EL (cell line): ENCODE measurements around the gene SHISA7.

ENCODE experiments used
- DNase-seq: peaks from one replicate; pipeline ENCODE4 v3.0.0-alpha.2; 2016

SHISA7 gene

DNA sequence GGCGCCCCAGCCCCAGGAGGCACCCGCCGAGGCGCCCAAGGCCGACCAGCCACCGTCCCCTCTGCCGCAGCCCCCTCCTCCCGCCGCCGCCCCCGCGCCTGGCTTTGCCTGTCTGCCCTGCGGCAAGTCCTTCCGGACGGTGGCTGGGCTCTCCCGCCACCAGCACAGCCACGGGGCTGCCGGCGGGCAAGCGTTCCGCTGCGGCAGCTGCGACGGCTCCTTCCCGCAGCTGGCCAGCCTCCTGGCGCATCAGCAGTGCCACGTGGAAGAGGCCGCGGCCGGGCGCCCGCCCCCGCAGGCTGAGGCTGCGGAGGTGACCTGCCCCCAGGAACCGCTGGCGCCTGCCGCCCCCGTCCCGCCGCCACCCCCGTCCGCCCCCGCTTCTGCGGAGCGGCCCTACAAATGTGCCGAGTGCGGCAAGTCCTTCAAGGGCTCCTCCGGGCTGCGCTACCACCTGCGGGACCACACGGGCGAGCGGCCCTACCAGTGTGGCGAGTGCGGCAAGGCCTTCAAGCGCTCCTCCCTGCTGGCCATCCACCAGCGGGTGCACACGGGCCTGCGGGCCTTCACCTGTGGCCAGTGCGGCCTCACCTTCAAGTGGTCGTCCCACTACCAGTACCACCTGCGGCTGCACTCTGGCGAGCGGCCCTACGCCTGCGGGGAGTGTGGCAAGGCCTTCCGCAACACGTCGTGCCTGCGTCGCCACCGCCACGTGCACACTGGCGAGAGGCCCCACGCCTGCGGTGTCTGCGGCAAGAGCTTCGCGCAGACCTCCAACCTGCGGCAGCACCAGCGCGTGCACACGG lies 39.3 kb upstream of the SHISA7 start:
- no peak for DNase-seq

DNA sequence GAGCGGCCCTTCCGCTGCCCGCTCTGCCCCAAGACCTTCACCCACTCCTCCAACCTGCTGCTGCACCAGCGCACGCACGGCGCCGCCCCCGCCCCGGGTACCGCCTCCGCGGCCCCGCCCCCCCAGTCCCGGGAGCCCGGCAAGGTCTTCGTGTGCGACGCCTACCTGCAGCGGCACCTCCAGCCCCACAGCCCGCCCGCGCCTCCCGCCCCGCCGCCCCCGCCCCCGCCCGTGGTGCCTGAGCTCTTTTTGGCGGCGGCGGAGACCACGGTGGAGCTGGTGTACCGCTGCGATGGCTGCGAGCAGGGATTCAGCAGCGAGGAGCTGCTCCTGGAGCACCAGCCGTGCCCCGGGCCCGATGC lies 38.7 kb upstream of the SHISA7 start:
- no peak for DNase-seq

DNA sequence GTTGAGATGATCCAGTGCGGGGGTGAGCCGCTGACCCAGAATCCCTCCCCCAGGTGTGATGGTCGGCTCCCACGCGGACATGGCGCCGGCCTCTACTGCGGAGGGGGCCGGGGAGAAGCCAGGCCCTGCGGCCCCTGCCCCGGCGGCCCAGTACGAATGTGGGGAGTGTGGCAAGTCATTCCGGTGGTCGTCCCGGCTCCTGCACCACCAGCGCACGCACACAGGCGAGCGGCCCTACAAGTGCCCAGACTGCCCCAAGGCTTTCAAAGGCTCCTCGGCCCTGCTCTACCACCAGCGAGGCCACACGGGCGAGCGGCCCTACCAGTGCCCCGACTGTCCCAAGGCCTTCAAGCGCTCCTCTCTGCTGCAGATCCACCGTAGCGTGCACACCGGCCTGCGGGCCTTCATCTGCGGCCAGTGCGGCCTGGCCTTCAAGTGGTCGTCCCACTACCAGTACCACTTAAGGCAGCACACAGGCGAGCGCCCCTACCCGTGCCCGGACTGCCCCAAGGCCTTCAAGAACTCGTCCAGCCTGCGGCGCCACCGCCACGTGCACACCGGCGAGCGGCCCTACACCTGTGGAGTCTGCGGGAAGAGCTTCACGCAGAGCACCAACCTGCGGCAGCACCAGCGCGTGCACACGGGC lies 38.2 kb upstream of the SHISA7 start:
- DNase-seq, result no peak

DNA sequence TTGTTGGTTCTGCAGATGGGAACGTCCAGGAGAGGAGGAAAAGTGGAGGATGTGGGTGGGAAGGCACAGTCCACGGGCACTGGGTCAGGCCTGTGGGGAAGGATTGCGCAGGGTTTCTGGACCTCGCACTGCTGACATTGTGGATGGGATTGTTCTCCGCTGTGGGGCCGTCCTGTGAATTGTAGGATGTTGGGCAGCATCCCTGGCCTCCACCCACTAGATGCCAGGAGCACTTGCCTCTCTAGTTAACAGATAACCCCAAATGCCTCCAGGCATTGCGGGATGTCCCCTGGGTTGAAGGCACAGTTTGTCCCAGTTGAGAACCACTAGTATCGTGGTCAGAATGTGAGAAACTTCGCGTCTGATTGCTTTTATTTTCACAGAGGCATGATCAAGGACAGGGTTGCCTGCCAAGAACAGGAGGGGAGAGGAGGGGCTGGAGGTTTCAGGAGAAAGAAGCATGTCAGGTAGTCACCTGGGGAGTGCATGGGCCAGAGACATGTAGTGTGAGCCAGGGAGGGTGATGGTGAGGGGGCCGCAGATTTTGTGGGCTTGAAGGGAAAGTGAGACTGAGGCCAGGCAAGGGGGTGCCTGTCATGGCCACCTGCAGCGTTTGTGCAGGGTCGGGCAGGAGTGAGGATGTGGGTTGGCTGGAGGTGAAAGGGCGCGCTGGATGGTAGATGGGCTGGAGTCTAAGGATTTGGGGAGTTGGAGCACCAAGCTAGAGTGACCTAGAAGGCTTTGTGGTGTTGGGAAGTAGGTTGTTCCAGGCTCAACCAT lies 36.5 kb upstream of the SHISA7 start:
- DNase-seq, result no peak

DNA sequence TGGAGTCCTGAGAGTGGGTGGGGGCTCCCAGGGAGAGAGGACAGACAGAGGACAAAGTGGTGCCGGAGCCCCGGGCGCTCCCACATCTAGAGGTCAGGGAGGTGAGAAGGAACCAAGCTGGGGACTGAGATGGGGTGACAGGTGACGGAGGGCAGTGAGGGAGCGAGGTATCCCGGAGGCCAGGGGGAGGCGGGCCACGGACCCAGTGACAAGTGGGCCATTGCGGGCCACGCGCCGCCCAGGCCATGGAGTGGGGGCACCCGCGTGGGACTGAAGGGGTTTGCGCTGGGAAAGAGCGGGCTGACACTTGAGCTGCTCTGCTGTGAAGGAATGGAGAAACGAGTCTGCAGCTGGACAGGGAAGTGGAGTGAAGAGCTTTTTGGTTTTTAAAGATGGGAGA lies 35.9 kb upstream of the SHISA7 start:
- DNase-seq, result no peak

DNA sequence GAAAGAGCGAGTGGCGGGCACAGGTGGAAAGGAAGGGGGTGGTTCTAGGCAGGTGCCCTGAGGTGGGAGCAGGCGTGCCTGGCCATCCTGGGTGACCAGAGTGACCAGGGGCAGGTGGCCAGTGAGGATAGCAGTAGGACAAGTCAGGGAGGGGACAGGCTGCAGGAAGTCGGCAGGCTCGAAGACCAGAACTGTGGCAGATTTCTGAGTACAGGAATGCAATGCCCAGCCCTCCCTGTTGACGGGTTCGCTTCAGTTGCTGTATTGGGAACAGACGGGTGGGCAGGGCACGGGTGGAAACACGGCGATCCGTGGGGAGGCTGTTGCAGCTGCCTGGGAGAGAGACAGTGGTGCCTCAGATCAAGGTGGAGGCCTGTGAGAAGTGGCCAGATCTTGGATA lies 35.3 kb upstream of the SHISA7 start:
- no peak for DNase-seq

DNA sequence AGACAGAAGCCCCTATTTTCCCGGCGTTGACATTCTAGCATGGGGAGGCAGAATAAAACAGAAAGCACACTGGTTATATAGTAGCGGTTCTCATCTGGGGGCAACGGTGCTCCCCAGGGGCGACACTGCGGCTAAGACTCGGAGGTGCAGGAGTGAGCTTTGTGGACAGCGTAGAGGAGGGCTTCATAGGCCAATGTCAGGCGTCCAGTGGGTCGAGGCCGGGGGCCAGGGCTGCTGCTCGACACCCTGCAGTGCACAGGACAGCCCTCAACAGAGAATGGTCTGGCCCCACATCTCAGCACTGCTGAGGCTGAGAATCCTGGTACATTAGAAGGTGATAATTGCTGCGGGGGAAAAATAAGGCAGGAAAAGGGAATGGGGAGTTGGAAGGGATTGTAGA lies 34.8 kb upstream of the SHISA7 start:
- no peak for DNase-seq

DNA sequence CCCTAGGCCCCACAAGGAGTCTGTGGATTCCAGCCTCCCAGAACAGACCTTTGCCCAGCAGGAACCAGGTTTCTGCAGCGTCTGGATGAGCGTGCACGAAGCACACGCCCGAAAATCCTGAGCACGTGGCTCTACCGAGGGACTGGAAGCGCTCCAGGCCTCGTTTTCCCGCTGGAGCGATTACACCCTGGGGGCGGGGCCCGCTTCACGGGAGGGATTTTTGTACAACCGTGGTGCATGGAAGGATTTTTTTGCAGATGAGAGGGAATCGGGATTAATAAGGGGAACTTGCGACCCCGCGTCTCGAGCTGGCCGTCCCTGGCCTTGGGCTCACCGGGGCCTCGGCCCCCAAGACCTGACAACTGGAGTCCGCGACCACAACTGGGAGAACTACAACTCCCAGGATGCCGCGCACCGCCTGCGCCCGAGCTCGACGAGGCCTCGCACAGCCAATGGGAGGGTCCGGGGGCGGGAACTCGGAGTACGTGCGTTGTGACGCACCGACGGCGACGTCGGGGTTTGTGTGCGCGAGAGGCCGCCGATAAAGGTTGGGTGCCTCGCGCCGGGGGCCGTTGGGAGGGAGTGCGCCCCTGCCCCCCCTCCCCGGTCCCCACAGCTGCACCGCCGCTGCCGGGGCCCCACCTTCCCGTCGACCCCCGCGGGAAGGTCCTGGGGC lies 33.1 kb upstream of the SHISA7 start, which contains the start of gene ZNF628:
Gene ZNF628 (plus strand): TSS at position 518 of the 676 bp plus-strand sequence. CDS start 3,294 bp downstream, outside the sequence.
- DNase-seq, result peak; percentile 98

DNA sequence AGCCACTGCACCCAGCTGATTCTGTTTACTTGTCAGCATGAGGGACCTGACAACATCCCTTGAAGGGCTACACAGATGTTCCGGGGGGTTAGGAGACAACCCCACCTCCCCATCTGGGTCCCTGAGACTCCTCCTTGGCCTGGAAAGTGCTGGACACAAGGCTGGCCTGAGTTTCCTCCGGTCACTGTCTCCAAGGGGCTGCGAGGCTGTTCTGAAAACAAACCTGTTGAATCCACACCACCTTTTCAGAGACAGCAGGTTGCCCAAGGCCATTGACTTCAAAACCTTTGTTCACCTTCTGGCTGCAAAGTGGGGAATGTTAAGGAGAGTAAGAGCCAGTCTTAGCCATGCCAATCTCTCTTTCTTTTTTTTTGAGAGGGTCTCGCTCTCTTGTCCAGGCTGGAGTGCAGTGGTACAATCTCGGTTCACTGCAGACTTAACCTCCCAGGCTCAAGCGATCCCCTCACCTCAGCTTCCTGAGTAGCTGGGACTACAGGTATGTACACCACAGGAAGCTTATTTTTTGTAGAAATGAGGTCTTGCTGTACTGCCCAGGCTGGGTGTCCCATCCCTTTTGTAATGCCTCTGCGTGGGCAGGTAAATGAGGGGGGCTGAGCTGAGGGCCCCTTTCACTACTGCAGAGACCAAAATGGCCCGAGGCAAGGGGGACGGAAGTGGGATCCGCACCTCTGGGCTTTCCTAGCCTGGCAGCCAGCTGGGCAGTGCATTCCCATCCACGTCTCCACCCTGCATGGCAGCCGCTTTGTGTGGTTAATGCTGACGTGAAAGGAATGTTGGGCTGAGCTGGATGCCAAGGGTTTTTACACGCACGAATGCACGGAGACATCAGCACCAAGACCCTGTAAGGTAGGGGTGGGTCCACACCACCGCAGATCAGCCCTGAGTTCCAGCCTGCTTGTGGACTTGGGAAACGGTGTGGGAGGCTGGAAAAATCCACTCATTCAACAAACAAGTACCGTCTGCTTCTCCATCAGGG lies 31.5 kb upstream of the SHISA7 start:
- DNase-seq, result no peak

DNA sequence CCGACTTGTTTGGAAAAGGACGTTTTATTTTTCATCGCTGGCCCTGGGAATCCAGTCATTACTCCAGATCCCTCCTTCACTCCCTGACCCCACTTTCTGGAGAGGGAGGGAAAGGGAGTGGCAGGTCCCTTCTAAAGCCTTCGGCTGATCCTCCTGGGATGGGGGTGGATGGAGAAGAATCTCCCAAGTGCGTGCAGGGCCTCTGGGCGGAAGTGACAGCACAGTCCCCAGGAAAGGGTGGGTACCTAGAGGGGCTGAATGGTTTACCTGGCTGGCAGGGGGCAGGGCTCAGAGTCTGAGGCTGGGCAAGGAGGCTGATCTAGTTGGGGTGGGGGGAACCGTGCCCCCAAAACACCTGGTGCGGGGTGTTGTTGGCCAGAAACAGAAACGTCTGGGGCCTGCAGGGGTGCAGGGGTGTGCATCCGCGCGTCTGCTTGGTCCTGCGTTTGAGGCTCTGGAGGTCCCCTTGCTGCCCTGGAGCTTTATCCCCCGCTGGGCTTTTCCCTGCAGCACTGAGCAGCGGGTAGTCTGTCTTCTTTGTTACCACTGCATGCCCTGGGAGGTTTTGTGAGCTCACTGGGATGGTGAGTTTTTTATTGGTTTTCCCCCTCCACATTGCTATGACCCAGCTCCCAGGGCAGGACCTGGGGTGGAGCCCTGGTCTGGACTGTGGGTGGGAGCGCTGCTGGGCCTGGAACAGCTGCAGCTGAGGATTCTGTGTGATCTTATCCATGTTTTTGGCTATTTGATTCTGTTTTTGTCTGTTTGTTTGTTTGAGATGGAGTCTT lies 30.3 kb upstream of the SHISA7 start:
- peak; percentile 37 for DNase-seq

DNA sequence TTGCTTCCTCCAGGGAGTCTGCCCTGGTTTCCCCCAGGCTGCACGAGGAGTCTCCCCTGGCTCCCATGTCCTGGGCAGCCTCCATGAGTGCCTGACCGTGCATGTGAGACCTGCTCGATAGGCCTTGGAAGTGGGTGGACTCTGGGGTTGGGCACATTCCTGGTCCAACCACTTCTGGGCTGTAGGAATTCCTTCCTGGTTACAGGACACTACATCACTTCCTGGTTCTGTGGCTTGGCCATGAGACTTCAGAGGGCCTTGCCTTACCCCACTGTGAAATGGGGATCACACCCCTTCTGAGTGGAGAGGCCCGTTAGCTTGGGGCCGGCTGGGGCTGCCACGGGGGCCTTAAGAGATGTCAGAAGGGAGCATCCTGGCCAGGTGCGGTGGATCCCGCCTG lies 29.4 kb upstream of the SHISA7 start:
- DNase-seq, result peak; percentile 89

DNA sequence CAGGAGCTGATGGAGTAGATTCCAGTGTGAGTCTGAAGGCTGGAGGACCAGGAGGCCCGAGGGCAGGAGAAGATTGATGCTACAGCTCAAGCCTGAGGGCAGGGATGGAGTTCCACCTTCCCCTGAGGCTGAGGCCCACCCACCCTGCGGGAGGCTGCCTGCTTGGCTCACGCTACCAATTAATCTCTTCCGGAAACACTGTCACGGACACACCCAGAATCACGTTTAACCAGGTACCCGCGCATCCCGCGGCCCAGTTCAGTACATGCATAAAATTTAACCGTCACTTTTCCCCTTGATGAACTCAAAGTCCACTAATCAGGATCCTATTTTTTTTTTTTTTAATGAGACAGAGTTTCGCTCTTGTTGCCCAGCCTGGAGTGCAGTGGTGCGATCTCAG lies 28.2 kb upstream of the SHISA7 start:
- DNase-seq, result no peak

DNA sequence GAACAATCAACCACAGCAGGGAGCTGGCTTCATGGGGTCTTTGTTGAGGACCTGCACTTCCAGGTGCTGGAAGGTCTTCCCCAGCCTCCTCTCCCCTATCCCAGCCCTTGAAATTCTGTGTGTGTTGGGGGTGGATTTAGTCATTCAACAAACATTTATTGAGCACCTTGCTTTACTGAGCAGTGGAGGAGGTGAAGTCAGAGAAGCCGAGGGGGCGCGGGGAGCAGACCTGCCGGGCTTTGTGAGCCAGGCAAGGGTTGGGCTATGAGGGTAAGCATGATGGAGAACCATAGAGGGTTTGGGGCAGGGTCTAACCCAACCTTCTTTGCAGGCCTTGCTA lies 24.9 kb upstream of the SHISA7 start:
- no peak for DNase-seq

DNA sequence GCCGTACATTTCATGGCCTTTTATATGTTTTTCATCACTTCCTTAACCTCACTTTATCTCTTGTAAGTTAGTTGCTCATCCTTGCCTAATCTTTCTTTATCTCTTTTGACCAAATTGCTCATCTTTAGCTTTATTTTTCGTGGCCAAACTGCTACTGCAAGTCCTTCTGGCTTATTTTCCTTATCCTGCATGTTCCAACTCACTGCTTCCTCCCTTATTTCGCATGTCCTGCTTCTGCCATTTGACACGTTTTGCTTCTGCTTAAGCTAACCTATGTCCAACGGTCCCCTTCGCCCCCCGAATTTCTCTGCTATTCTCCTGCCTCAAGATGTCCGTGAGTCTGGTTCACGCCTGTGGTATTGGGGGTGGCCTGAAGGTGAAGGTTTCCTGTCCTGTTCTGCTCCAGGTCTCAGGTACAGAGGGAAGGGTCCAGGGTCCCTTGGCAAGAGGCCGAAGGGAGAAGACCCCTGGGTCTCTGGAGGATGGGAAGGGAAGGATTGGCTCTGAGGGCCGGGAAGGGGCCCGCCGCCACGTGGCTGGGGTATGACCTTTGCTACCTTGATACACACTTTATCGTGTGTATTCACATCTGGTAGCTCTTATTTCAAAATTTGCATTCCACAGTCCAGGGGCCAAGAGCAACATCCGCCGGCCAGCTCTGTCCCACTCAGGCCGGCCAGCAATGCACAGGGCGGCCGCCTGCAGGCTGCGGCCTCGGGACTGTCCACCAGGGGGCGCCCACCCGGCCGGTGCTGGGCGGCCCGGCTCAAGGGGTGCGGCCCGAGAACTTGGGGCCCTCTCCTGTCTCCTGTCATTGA lies 24.3 kb upstream of the SHISA7 start:
- DNase-seq, result peak; percentile 73

DNA sequence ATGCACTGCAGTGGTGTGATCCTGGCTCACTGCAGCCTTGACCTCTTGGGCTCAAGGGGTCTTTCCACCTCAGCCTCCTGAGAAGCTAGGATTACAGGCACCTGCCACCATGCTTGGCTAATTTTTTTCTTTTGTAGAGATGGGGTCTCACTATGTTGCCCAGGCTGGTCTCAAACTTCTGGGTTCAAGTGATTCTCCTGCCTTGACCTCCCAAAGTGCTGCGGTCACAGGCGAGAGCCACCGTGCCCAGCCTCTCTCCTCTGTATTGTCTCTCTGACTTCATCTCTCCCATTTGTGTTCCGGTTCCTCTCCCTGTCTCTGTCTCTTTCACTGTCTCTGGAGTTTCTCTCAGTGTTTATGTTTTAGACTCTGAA lies 23.1 kb upstream of the SHISA7 start:
- no peak for DNase-seq

DNA sequence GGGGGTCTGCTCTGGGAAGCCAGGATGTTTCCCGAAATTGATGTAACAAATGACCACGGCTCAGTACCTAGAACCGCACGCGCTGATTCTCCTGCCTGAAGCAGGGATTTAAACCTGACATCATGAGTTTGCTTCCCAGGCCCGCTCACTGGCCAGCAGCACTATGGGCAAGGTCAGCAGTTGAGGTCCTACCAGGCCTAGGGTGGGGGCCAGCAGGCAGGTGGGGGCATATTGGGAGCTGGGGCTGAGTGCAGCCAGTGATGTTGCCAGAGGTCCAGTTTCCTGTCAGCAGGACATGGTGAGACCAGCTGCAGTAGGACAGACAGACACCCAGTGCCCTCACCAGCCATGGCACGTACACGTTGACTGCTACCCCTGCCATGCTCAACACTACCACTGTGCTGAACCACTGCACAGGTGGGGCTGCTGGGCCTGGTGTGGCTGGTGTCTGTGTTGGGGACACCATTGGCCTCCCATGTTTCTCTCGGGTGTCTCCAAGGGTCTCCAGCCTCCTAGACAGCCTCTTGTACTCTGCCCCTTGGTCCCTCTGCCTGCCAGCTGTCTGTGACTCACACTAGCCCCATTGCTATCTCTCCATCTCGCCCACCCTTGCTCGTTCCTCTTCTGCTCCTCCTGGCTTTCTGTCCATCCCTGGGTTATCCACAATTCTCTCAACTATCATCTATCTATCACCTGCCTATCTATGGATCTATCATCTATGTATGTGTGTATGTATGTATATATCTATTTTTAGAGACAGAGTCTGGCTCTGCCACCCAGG lies 22.6 kb upstream of the SHISA7 start:
- DNase-seq, result no peak

DNA sequence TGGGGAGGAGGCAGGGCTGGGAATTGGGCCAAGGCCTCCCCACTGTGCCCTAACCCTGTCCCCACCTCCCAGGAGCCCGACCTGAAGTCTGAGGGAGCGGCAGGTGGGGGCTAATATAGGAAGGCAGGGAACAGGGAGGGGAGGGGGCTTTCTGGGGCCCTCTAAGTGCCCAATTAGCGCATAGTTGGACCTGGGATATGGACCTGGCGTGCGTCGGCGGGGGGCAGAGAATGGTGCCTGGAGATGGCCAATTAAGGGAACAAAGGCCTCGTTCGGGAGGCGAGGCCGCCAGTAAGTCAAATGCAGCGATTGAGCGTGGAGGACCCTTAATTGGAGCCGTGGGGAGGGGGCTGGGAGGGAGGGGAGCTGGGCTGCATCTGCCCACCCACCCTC lies 21.6 kb upstream of the SHISA7 start, which contains the start of gene C19orf85:
Gene C19orf85 (minus strand): TSS at position 90 of the 393 bp plus-strand sequence. CDS start 197 bp downstream, outside the sequence.
- DNase-seq, result no peak

DNA sequence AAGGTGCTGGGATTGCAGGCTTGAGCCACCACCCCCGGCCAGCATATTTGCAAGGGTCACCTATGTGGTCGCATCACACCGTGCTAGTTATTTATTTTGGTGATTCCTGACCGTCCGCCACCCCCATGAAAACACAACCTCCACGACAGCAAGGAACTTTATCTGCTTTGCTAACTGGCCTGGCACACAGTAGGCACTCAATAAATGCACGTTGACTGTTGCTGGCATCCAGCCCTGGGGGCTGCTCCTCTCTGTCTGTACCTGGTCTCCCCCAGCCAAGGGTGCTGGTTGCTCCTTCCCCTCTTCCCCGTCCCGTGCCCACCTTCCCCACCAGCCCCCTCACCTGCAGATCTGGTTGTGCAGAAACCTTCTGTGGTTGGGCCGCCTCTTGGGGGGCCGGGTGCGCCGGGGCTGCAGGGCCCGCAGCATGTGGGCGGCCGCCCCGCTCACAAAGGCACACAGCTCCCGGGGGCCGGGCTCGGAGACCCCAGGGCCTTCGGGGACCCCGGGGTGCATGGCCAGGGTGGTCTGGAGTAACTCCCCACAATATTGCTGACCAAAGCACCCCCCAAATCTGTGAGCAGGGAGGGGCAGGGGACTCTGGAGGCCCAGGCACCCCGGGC lies 21.1 kb upstream of the SHISA7 start:
- DNase-seq, result no peak

DNA sequence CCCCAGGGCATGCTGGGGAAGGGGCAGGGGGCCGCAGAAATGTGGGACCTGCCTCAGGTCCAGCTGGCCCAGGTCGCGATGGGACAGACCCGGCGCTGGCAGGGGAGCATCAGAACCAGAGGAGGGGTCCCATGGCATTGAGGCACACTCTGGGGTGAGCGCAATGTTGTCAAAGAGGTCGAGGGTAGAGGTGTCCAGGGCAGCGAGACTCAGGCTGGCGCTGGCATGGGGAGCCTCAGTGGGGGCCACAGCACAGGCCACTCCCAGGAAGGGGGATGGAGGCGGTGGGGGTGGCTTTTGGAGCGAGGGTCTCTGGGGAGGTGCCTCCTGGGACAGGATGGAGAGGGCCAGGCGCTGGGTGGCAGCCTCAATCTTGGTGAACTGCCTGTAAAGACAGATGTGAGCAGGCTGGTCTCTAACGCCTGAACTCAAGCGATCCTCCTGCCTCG lies 20.5 kb upstream of the SHISA7 start:
- DNase-seq, result no peak
